GM06990 (cell line): Measurements from ENCODE around the gene TOMM40L.

Source experiments
- DNase-seq: peaks from one replicate; pipeline ENCODE4 v3.0.0-alpha.2; 2011; ENCODE audit not compliant: insufficient read length; ENCODE audit errors: extremely low read depth
- H3K27me3 ChIP-seq: replicated peaks from 2 replicates; pipeline ENCODE4 v1.6.0; 2011; ENCODE audit warnings: low read length; ENCODE audit not compliant: control insufficient read depth, insufficient read depth
- H3K36me3 ChIP-seq: 2 replicates; pipeline ENCODE4 v1.5.1; 2011; ENCODE audit warnings: low read length; ENCODE audit not compliant: control insufficient read depth, insufficient read depth
- H3K4me3 ChIP-seq: replicated peaks from 2 replicates; pipeline ENCODE4 v1.5.1; 2011; ENCODE audit warnings: low read depth, mild to moderate bottlenecking, control low read depth, low read length
- CTCF ChIP-seq: IDR thresholded peaks from 2 replicates; pipeline ENCODE4 v1.5.1; 2011; ENCODE audit warnings: low read length, control low read depth, mild to moderate bottlenecking, inconsistent platforms; ENCODE audit not compliant: insufficient read depth, poor library complexity, severe bottlenecking

TOMM40L gene

GRCh38 chr1:161180639-161181038 lies 45.2 kb upstream of the TOMM40L start:
- Histone ChIP-seq H3K27me3 (no peaks in the 10 kb centered on the region), H3K4me3 (no peak overlapping the region), H3K36me3 (no peaks in the 10 kb centered on the region)
- peak; percentile 49 for TF ChIP-seq CTCF
- DNase-seq = no peak

- DNase-seq = peak; percentile 48
- Histone ChIP-seq H3K27me3 (no peaks in the 10 kb centered on the region), H3K36me3 (no peaks in the 10 kb centered on the region), H3K4me3 (no peak overlapping the region)
- TF ChIP-seq CTCF = no peak
These were observed 43.6 kb upstream of the TOMM40L start for GRCh38 chr1:161182214-161182613.

GRCh38 chr1:161185282-161185682 lies 40.6 kb upstream of the TOMM40L start:
- H3K36me3 ChIP-seq = no peaks in the 10 kb centered on the region
- H3K4me3 ChIP-seq = peak overlapping the region; percentile 15
- DNase-seq = peak; percentile 83
- no peaks in the 10 kb centered on the region for H3K27me3 ChIP-seq
- no peak for TF ChIP-seq CTCF

GRCh38 chr1:161185732-161186311 lies 40.0 kb upstream of the TOMM40L start:
- Histone ChIP-seq H3K4me3 (peak overlapping the region; percentile 19; the same call in 1 of the 2 replicates), H3K27me3 (no peaks in the 10 kb centered on the region), H3K36me3 (no peaks in the 10 kb centered on the region)
- no peak for TF ChIP-seq CTCF
- DNase-seq = peak; percentile 79

GRCh38 chr1:161187311-161187710 lies 38.5 kb upstream of the TOMM40L start:
- H3K36me3 ChIP-seq = no peaks in the 10 kb centered on the region
- DNase-seq = no peak
- no peaks in the 10 kb centered on the region for H3K27me3 ChIP-seq
- no peak for TF ChIP-seq CTCF
- no peak overlapping the region for H3K4me3 ChIP-seq

- H3K27me3 ChIP-seq = no peaks in the 10 kb centered on the region
- no peaks in the 10 kb centered on the region for H3K36me3 ChIP-seq
- H3K4me3 ChIP-seq = no peak overlapping the region
- DNase-seq = no peak
- no peak for TF ChIP-seq CTCF
These were observed 37.5 kb upstream of the TOMM40L start for GRCh38 chr1:161188381-161188780.
